HL-60 (cell line): ENCODE measurements around the gene NAAA.
A peak's percentile ranks its signal among the peaks of the same experiment; 100 is the strongest.

Experiments
- DNase-seq, 2 experiments: peaks; one replicate each; pipeline ENCODE4 v3.0.0-alpha.2; 2010 to 2020; ENCODE audit warnings: low read depth in 1 of 2, low spot score in 1 of 2
- H3K27ac ChIP-seq: fragments of 250-450 bp; sonication (Bioruptor Pico); replicated peaks from 2 replicates; pipeline ENCODE4 v1.5.1; 2020; ENCODE audit warnings: mild to moderate bottlenecking, moderate library complexity
- H3K27me3 ChIP-seq: fragments of 250-450 bp; sonication (Bioruptor Pico); 2 replicates; pipeline ENCODE4 v1.5.1; 2021; ENCODE audit warnings: mild to moderate bottlenecking, moderate library complexity; ENCODE audit not compliant: insufficient read depth, poor library complexity, severe bottlenecking
- H3K4me3 ChIP-seq: replicated peaks from 2 replicates; pipeline ENCODE4 v1.5.1; 2011; ENCODE audit warnings: mild to moderate bottlenecking, control low read depth, low read length; ENCODE audit not compliant: insufficient read depth
- CTCF ChIP-seq: IDR thresholded peaks from one replicate; pipeline ENCODE4 v1.5.1; 2011; ENCODE audit warnings: low read length, control low read depth, inconsistent platforms; ENCODE audit not compliant: insufficient read depth
- GABPA ChIP-seq: IDR thresholded peaks from 2 replicates; pipeline ENCODE4 v1.6.1; 2012; ENCODE audit warnings: low read depth
- POLR2AphosphoS5 ChIP-seq: IDR thresholded peaks from 2 replicates; pipeline ENCODE4 v1.6.1; 2012; ENCODE audit warnings: low read depth
- REST ChIP-seq: IDR thresholded peaks from 2 replicates; pipeline ENCODE4 v1.6.1; 2012; ENCODE audit warnings: low read depth; ENCODE audit not compliant: insufficient replicate concordance
- SPI1 ChIP-seq: IDR thresholded peaks from 2 replicates; pipeline ENCODE4 v1.6.1; 2012; ENCODE audit warnings: low read depth, mild to moderate bottlenecking, borderline replicate concordance
- long read RNA-seq: library from polyadenylated mRNA; unstranded; transcript quantifications from one replicate; pipeline ENCODE4 v2.0.0, GENCODE V29; 2020

The NAAA gene
- long read RNA-seq, transcript NAAA-206 (9 exons, 1,300 nt), result major isoform, 18 of 71 reads
- long read RNA-seq, transcript NAAA-201 (11 exons, 1,900 nt), result minor isoform, 13 of 71 reads
- long read RNA-seq, partial matches to known transcripts, result 1 of 71 reads
- long read RNA-seq, other reads (novel, unspliced or antisense), result 35 of 71 reads

GRCh38 chr4:75940692-75941253 lies at the start of gene NAAA:
Gene NAAA (minus strand): TSS chr4:75941013. CDS start chr4:75940949, 64 bp downstream.
- TF ChIP-seq GABPA, result no peak
- no peak for TF ChIP-seq CTCF
- TF ChIP-seq POLR2AphosphoS5, result no peak
- no peak for TF ChIP-seq REST
- no peak for TF ChIP-seq SPI1
- Histone ChIP-seq H3K27ac (peak within 1 kb of the TSS; percentile 65), H3K27me3 (no peaks in the 10 kb centered on the region), H3K4me3 (peak within 1 kb of the TSS; percentile 91)
- peak; percentile 21 to 85 for DNase-seq

- Histone ChIP-seq H3K27me3 (no peaks in the 10 kb centered on the region), H3K4me3 (peak overlapping the region; percentile 90), H3K27ac (peak overlapping the region; percentile 76)
- DNase-seq, result no peak
- TF ChIP-seq SPI1, result no peak
- no peak for TF ChIP-seq CTCF
- TF ChIP-seq REST, result no peak
- no peak for TF ChIP-seq GABPA
- no peak for TF ChIP-seq POLR2AphosphoS5
Measured at GRCh38 chr4:75989846-75990528, 49.2 kb upstream of the NAAA start.

GRCh38 chr4:75985116-75985515 lies 44.3 kb upstream of the NAAA start:
- no peak overlapping the region for H3K4me3 ChIP-seq
- H3K27me3 ChIP-seq, result no peaks in the 10 kb centered on the region
- TF ChIP-seq REST, result no peak
- no peak for TF ChIP-seq CTCF
- TF ChIP-seq SPI1, result no peak
- TF ChIP-seq GABPA, result no peak
- TF ChIP-seq POLR2AphosphoS5, result no peak
- no peak overlapping the region for H3K27ac ChIP-seq
- no peak for DNase-seq
